Endothelial cell (in vitro differentiated cells): ENCODE measurements around the gene TRAPPC2L. TPM values are rescaled to one million over a fixed set of nuclear protein-coding genes. Genes with fewer than 3 reads are reported as not detected.
A peak's percentile ranks its signal among the peaks of the same experiment; 100 is the strongest.

Experiments used
- DNase-seq: peaks from one replicate; pipeline ENCODE4 v3.0.0; 2021; ENCODE audit warnings: low spot score
- H3K27ac Mint-ChIP-seq: one replicate; pipeline ENCODE4 v1.8.0; 2021; ENCODE audit warnings: mixed read lengths, inconsistent platforms; ENCODE audit not compliant: unreplicated experiment
- H3K27me3 Mint-ChIP-seq: one replicate; pipeline ENCODE4 v1.8.0; 2021; ENCODE audit warnings: mild to moderate bottlenecking, moderate library complexity, mixed read lengths, inconsistent platforms; ENCODE audit not compliant: unreplicated experiment
- H3K36me3 Mint-ChIP-seq: one replicate; pipeline ENCODE4 v1.8.0; 2021; ENCODE audit warnings: mild to moderate bottlenecking, low read depth, mixed read lengths, inconsistent platforms; ENCODE audit not compliant: unreplicated experiment
- H3K4me1 Mint-ChIP-seq: one replicate; pipeline ENCODE4 v1.8.0; 2021; ENCODE audit warnings: mild to moderate bottlenecking, mixed read lengths, inconsistent platforms; ENCODE audit not compliant: unreplicated experiment
- H3K4me3 Mint-ChIP-seq: one replicate; pipeline ENCODE4 v1.8.0; 2021; ENCODE audit warnings: mild to moderate bottlenecking, mixed read lengths, inconsistent platforms; ENCODE audit not compliant: unreplicated experiment
- H3K9me3 Mint-ChIP-seq: one replicate; pipeline ENCODE4 v1.8.0; 2021; ENCODE audit warnings: mixed read lengths, inconsistent platforms; ENCODE audit not compliant: unreplicated experiment
- total RNA-seq: library from RNA; stranded (reverse); fragmentation: NEBNext Ultra II Directional; extraction: Animal tissue kit (Norgen Biotek cat#: 25700); gene quantifications from one replicate; pipeline ENCODE4 v1.2.1, GENCODE V29; 2021; ENCODE audit not compliant: unreplicated experiment
- TF ChIP-seq, protein P1 (sequence below): fragments of 200-600 bp; sonication (generic); IDR thresholded peaks from one replicate; pipeline ENCODE4 v1.5.0; 2021; ENCODE audit warnings: antibody characterized with exemption; ENCODE audit not compliant: unreplicated experiment

Gene TRAPPC2L
- total RNA-seq, 1 donor from 2014 or later = 65.3 TPM

DNA sequence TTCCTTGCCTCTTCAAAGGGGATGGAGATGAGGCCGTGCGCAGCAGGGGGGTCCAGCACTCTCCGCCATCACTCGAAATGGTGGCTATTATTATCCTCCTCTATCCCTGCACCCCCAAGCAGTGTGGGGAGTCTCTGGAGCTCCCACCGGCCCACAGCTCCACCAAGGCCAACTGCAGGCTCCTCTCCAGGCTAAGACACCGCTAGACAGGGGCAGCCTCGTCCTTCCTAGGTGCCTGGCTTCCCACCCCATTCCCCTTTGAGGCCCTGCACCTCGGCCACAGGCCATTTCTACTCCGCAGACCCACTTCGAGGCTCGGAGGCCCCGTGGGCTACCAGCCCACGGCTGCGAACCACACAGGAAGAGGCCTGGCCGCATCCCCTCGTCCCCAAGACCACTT is 49.1 kb downstream of the TRAPPC2L start:
- TF ChIP-seq, protein P1, sequence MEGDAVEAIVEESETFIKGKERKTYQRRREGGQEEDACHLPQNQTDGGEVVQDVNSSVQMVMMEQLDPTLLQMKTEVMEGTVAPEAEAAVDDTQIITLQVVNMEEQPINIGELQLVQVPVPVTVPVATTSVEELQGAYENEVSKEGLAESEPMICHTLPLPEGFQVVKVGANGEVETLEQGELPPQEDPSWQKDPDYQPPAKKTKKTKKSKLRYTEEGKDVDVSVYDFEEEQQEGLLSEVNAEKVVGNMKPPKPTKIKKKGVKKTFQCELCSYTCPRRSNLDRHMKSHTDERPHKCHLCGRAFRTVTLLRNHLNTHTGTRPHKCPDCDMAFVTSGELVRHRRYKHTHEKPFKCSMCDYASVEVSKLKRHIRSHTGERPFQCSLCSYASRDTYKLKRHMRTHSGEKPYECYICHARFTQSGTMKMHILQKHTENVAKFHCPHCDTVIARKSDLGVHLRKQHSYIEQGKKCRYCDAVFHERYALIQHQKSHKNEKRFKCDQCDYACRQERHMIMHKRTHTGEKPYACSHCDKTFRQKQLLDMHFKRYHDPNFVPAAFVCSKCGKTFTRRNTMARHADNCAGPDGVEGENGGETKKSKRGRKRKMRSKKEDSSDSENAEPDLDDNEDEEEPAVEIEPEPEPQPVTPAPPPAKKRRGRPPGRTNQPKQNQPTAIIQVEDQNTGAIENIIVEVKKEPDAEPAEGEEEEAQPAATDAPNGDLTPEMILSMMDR = no peak
- H3K36me3 Mint-ChIP-seq = no peaks in the 10 kb centered on the region
- H3K27ac Mint-ChIP-seq = no peak overlapping the region
- H3K4me1 Mint-ChIP-seq = no peaks in the 10 kb centered on the region
- no peaks in the 10 kb centered on the region for H3K9me3 Mint-ChIP-seq
- peaks cover 16% of the 10 kb centered on the region for H3K27me3 Mint-ChIP-seq
- H3K4me3 Mint-ChIP-seq = no peak overlapping the region
- no peak for DNase-seq

DNA sequence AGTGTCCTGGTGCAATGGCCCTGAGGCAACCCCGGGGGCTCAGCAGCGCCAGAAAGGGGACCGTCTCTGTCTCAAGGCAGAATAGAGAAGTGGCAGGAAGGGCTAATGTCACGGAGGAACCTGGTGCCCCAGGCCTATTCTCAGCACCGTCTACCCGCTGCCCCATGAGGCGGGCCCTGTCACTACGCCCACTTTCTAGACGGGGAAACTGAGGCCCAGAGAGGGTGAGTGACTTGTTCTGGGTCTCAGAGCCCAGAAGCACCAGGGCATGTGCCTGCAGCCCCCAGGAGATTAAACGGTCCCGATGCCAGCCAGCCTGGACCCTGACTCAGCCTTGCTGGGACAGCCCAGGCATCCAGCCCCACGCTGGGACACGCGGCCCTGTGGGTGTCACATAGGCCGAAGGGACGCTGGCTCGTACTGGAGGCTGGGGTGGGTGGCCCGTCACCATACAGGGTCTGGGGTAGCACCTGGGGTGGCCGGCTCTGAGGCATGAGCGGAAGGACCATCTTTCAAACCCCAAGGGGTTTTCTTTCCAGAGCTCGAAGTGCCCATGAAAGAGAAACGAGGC is 49.7 kb downstream of the TRAPPC2L start:
- H3K4me3 Mint-ChIP-seq = no peak overlapping the region

DNA sequence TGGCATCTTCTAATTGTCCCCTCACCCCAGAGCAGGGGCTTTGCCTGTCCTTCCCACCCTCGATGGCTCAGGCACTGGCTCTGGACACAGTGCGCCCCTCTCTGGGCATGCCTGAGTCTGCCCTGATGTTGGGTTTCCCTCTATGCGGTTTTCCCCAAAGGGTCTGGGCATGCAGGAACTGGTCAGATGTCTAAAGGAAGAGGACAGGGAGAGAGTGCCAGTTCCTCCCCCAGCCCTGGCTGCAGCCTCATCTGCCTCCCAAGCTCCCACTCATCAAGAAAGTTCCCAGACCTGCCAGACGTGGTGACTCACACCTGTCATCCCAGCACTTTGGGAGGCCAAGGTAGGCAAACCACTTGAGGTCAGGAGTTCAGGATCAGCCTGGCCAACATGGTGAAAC is 50.8 kb downstream of the TRAPPC2L start:
- Mint-ChIP-seq H3K27me3 (peaks cover 15% of the 10 kb centered on the region), H3K9me3 (no peaks in the 10 kb centered on the region), H3K4me1 (no peaks in the 10 kb centered on the region), H3K27ac (no peak overlapping the region), H3K4me3 (no peak overlapping the region), H3K36me3 (no peaks in the 10 kb centered on the region)
- no peak for DNase-seq
- TF ChIP-seq, protein P1 = no peak

More for the DNA sequence above, 49.7 kb downstream of the TRAPPC2L start:
- Mint-ChIP-seq H3K27me3 (peaks cover 16% of the 10 kb centered on the region), H3K9me3 (no peaks in the 10 kb centered on the region), H3K27ac (no peak overlapping the region), H3K4me1 (no peaks in the 10 kb centered on the region), H3K36me3 (no peaks in the 10 kb centered on the region)
- no peak for DNase-seq
- TF ChIP-seq, protein P1 = no peak

DNA sequence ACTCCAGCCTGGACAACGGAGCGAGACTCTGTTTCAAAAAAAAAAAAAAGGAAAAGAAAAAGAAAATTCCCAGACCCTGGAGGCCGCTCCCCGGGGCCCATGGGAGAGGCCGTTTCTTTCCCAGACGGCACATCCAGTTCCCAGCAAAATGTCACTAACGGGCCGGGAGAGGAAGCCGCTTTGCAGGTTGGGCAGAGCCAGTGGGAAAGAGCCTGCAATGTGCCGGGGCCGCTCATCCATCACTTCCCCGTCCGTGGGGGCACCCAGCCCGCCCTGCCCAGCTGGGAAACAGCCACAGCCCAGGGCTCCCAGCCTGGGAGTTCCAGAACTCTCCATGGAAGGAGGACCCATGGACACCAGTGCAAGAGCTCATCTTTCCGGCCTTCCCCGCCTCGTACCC is 51.4 kb downstream of the TRAPPC2L start:
- no peaks in the 10 kb centered on the region for H3K36me3 Mint-ChIP-seq
- TF ChIP-seq, protein P1 = no peak

DNA sequence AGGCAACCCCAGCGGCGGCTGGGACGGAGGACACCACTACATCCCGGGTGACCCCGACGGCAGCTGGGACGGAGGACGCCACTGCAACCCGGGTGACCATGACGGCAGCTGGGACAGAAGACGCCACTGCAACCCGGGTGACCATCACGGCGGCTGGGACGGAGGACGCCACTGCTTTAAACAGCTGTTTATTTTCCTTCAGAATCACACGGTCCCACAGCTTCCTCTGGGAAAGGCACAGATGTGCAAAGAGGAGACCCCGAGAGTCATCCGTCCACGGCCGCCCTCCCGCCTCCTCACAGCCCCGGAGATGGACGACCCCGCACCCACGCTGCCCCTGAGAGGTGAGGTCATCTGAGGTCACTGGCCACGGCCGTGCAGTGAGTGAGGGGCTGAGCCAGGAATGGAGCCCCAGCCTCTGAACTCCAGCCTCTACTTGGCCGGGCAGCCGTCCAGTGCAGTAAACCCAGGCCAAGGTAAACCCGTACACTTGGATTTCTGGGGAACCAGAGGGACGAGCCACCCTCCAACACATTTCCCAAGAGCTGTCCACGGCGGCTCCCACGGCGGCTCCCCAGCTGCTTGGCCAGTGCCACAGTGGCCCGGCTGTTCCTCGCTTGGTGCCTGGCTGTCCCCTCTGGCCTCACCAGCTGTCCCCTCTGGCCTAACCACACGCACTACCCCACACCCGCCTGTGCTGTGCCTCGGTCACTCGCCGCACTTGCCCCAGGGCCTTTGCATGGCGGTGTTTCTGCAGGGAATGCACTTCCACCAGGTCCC is 52.7 kb downstream of the TRAPPC2L start:
- no peak for DNase-seq
- H3K9me3 Mint-ChIP-seq = no peaks in the 10 kb centered on the region
- no peaks in the 10 kb centered on the region for H3K4me1 Mint-ChIP-seq
- H3K36me3 Mint-ChIP-seq = no peaks in the 10 kb centered on the region
- no peak overlapping the region for H3K4me3 Mint-ChIP-seq
- peaks cover 15% of the 10 kb centered on the region for H3K27me3 Mint-ChIP-seq
- TF ChIP-seq, protein P1 = no peak
- H3K27ac Mint-ChIP-seq = no peak overlapping the region

More for the DNA sequence above, 51.4 kb downstream of the TRAPPC2L start:
- H3K9me3 Mint-ChIP-seq = no peaks in the 10 kb centered on the region
- H3K27me3 Mint-ChIP-seq = peaks cover 13% of the 10 kb centered on the region
- H3K27ac Mint-ChIP-seq = peak overlapping the region; percentile 52
- H3K4me1 Mint-ChIP-seq = no peaks in the 10 kb centered on the region
- H3K4me3 Mint-ChIP-seq = no peak overlapping the region
- no peak for DNase-seq
